Stimulated activated CD4-positive, alpha-beta T cell treated with anti-CD3 and anti-CD28 coated beads, Interleukin-15, amount 100 ng/mL, for 1 hour (primary cell): ENCODE results near the gene UBE2G1.

Source experiments
- DNase-seq, 2 donors: peaks; one replicate each; pipeline ENCODE4 v3.0.0-alpha.2; 2020; ENCODE audit warnings: low read depth in 1 of 2, low spot score in 1 of 2

Gene UBE2G1

GRCh38 chr17:4250887-4251286, 115.6 kb downstream of the UBE2G1 start:
- DNase-seq = no peak

- DNase-seq = no peak
These were observed 116.9 kb downstream of the UBE2G1 start for GRCh38 chr17:4249452-4250029.

GRCh38 chr17:4248504-4249277, 117.8 kb downstream of the UBE2G1 start:
- no peak for DNase-seq

GRCh38 chr17:4247971-4248388, 118.5 kb downstream of the UBE2G1 start:
- DNase-seq = no peak

- no peak for DNase-seq
These were observed 119.0 kb downstream of the UBE2G1 start for GRCh38 chr17:4247361-4247970.

GRCh38 chr17:4246674-4247073, 119.8 kb downstream of the UBE2G1 start:
- no peak for DNase-seq

- no peak for DNase-seq
These were observed 124.9 kb downstream of the UBE2G1 start for GRCh38 chr17:4241535-4241934.

GRCh38 chr17:4236456-4236855, 130.0 kb downstream of the UBE2G1 start:
- DNase-seq = no peak

- DNase-seq = no peak
These were observed 130.8 kb downstream of the UBE2G1 start for GRCh38 chr17:4235372-4236279.

- no peak for DNase-seq
These were observed 132.1 kb downstream of the UBE2G1 start for GRCh38 chr17:4234401-4234800.

GRCh38 chr17:4233668-4234258, 132.7 kb downstream of the UBE2G1 start:
- DNase-seq = no peak

- DNase-seq = no peak
These were observed 134.2 kb downstream of the UBE2G1 start for GRCh38 chr17:4232168-4232813.

- DNase-seq = no peak
These were observed 136.6 kb downstream of the UBE2G1 start for GRCh38 chr17:4229627-4230541.

- no peak for DNase-seq
These were observed 144.4 kb downstream of the UBE2G1 start for GRCh38 chr17:4221899-4222659.

GRCh38 chr17:4221163-4221562, 145.3 kb downstream of the UBE2G1 start:
- DNase-seq = no peak

- no peak for DNase-seq
These were observed 145.8 kb downstream of the UBE2G1 start for GRCh38 chr17:4220655-4221054.
